Measurements from ENCODE around the gene DECR2. TPM values are rescaled to one million over a fixed set of nuclear protein-coding genes. Genes with fewer than 3 reads are reported as not detected.

The DECR2 gene
- total and polyA plus RNA-seq, 10 of the 15 experiments (the other 5 are each of a cell fraction or from before 2014, with no cell fraction given) = 0.53 to 20.3 (median 6.0) TPM

- ChIA-PET SMC1A (ENCODE audit: uncharacterized antibody, unreplicated experiment) (no interaction called here), CTCF (interaction anchor here (1.0 to 1.3 kb wide), 2 partner anchors 8 to 11 kb away, joined by 3 to 4 read pairs; no protein-coding TSS in a partner anchor), RAD21 (ENCODE audit: unreplicated experiment) (no interaction called here), POLR2A (interaction anchor here (0.6 kb wide), 1 partner anchor 96 kb away, joined by 4 read pairs; no protein-coding TSS in a partner anchor)
- BruUV-seq (replicated peaks) = no TSS peak
- no peak overlapping the region for H3K4me3 ChIP-seq
- in situ Hi-C loops (cut with MboI) (loop anchor here (10.0 kb wide), 1 partner anchor 267 kb away; the partner anchor contains the start of gene RHOT2), intact Hi-C loops (cut with micrococcal nuclease; ENCODE audit: unreplicated experiment) (loop anchor here (10.0 kb wide), 2 partner anchors 97 to 267 kb away; partner anchors contain the start of gene RHOT2)
- H3K9ac ChIP-seq (ENCODE audit: control insufficient read depth, insufficient read depth, low read length) = no peak overlapping the region
- peaks cover 11% of the 10 kb centered on the region; the same call in 1 of the 2 replicates for H3K4me1 ChIP-seq (ENCODE audit: control insufficient read depth, insufficient read depth, low read length)
- H4K20me1 ChIP-seq (ENCODE audit: control insufficient read depth, insufficient read depth) = no peaks in the 10 kb centered on the region
- H3K27me3 ChIP-seq (replicated peaks in 1 of 2; ENCODE audit: control insufficient read depth in 2 of 2, insufficient read depth in 2 of 2, low read length in 1 of 2) = no peaks in the 10 kb centered on the region
- FAIRE-seq = no peak
- H3K79me2 ChIP-seq (ENCODE audit: control insufficient read depth, insufficient read depth, low read length) = peaks cover 2% of the 10 kb centered on the region; the same call in 1 of the 2 replicates
- no peak overlapping the region for H3K4me2 ChIP-seq (ENCODE audit: control insufficient read depth, insufficient read depth)
- no peak overlapping the region for H3K27ac ChIP-seq (ENCODE audit: control insufficient read depth, insufficient read depth)
- WGBS (ENCODE audit: insufficient coverage, insufficient replicate concordance, low lambda C conversion rate, missing lambda C conversion rate) = 72% methylated on average over 20 of the region's 29 CpGs
- no peak for DNase-seq (ENCODE audit: low read depth, low spot score)
- TF ChIP-seq WRNIP1 (IDR thresholded peaks at IDR 0.05; ENCODE audit: borderline replicate concordance, low read depth, low read length) (no peak), USF2 (IDR thresholded peaks at IDR 0.05; ENCODE audit: borderline replicate concordance, low read depth, low read length) (no peak)
- no peaks in the 10 kb centered on the region for H3K36me3 ChIP-seq (ENCODE audit: control insufficient read depth in 2 of 2, insufficient read depth in 2 of 2, low read length in 1 of 2)
- no peak overlapping the region for H2AFZ ChIP-seq (ENCODE audit: control insufficient read depth, low read depth, low read length)
- ATAC-seq = no peak
- no peaks in the 10 kb centered on the region for H3K9me3 ChIP-seq (replicated peaks; ENCODE audit: control insufficient read depth, insufficient read depth, low read length)
These were observed 3.9 kb upstream of the DECR2 start for GRCh38 chr16:397736-398332.

- CTCF ChIA-PET = interaction anchor here (1.0 to 1.3 kb wide), 2 partner anchors 9 to 12 kb away, joined by 3 to 4 read pairs; no protein-coding TSS in a partner anchor
- RAD21 ChIA-PET (ENCODE audit: unreplicated experiment) = no interaction called here
- Histone ChIP-seq H3K4me3 (no peak overlapping the region), H3K4me1 (ENCODE audit: control insufficient read depth, insufficient read depth, low read length) (peaks cover 11% of the 10 kb centered on the region; the same call in 1 of the 2 replicates), H3K79me2 (ENCODE audit: control insufficient read depth, insufficient read depth, low read length) (peaks cover 2% of the 10 kb centered on the region; the same call in 1 of the 2 replicates), H2AFZ (ENCODE audit: control insufficient read depth, low read depth, low read length) (no peak overlapping the region), H4K20me1 (ENCODE audit: control insufficient read depth, insufficient read depth) (no peaks in the 10 kb centered on the region), H3K9me3 (replicated peaks; ENCODE audit: control insufficient read depth, insufficient read depth, low read length) (no peaks in the 10 kb centered on the region), H3K27ac (ENCODE audit: control insufficient read depth, insufficient read depth) (no peak overlapping the region), H3K4me2 (ENCODE audit: control insufficient read depth, insufficient read depth) (no peak overlapping the region), H3K9ac (ENCODE audit: control insufficient read depth, insufficient read depth, low read length) (no peak overlapping the region; the same call in 1 of the 2 replicates), H3K27me3 (replicated peaks in 1 of 2; ENCODE audit: control insufficient read depth in 2 of 2, insufficient read depth in 2 of 2, low read length in 1 of 2) (no peaks in the 10 kb centered on the region), H3K36me3 (ENCODE audit: control insufficient read depth in 2 of 2, insufficient read depth in 2 of 2, low read length in 1 of 2) (no peaks in the 10 kb centered on the region)
- SMC1A ChIA-PET (ENCODE audit: uncharacterized antibody, unreplicated experiment) = no interaction called here
- BruUV-seq (replicated peaks) = no TSS peak
- in situ Hi-C loops (cut with MboI) (loop anchor here (10.0 kb wide), 1 partner anchor 266 kb away; the partner anchor contains the start of gene RHOT2), intact Hi-C loops (cut with micrococcal nuclease; ENCODE audit: unreplicated experiment) (loop anchor here (10.0 kb wide), 2 partner anchors 96 to 266 kb away; partner anchors contain the start of gene RHOT2)
- ATAC-seq = no peak
- POLR2A ChIA-PET = interaction anchor here (0.6 kb wide), 1 partner anchor 95 kb away, joined by 4 read pairs; no protein-coding TSS in a partner anchor
- WGBS (ENCODE audit: insufficient coverage, insufficient replicate concordance, low lambda C conversion rate, missing lambda C conversion rate) = 76% methylated on average over 22 of the region's 24 CpGs
- no peak for DNase-seq (ENCODE audit: low read depth, low spot score)
- FAIRE-seq = no peak
- TF ChIP-seq MLLT1 (IDR thresholded peaks at IDR 0.05) = no peak
- no peak for TF ChIP-seq NR2C1 (IDR thresholded peaks at IDR 0.05)
- no peak for TF ChIP-seq MAX (IDR thresholded peaks at IDR 0.05; ENCODE audit: low read depth, low read length)
- TF ChIP-seq CEBPB (IDR thresholded peaks at IDR 0.05; ENCODE audit: borderline replicate concordance in 1 of 2, low read depth in 2 of 2, low read length in 2 of 2) = no peak
- TF ChIP-seq CBX5 (IDR thresholded peaks at IDR 0.05; ENCODE audit: low read depth) = no peak
- no peak for TF ChIP-seq MYB (IDR thresholded peaks at IDR 0.05; ENCODE audit: borderline replicate concordance, low read depth, low read length)
- TF ChIP-seq NFYB (IDR thresholded peaks at IDR 0.05; ENCODE audit: insufficient read depth, low read depth, low read length) = no peak
- TF ChIP-seq RAD21 (IDR thresholded peaks at IDR 0.05; ENCODE audit: insufficient read depth, low read depth, low read length) = no peak
These were observed 2.9 kb upstream of the DECR2 start for GRCh38 chr16:398561-399339.

Measured in GM12878 (cell line).